Activated T-cell treated with anti-CD3 and anti-CD28 coated beads, Interleukin-2, amount 50 U/mL, for 72 hours (primary cell): ENCODE data around the gene SLC13A5. TPM values are rescaled to one million over a fixed set of nuclear protein-coding genes. Genes with fewer than 3 reads are reported as not detected.
"Not testable (repeated sequence)": the region's sequence is repeated elsewhere in the genome, so short reads cannot be mapped to it uniquely, and the experiment has no call there.

Experiments
- ATAC-seq, 2 donors: fragments of 150-1000 bp; cut with Tn5 transposase; replicated peaks in 1 of 2; 2 replicates each; pipeline ENCODE4 v1.10.0; 2021; ENCODE audit warnings: moderate library complexity in 2 of 2, mild to moderate bottlenecking in 1 of 2
- DNase-seq, 2 donors: peaks; one replicate each; pipeline ENCODE4 v3.0.0; 2021 to 2022; ENCODE audit warnings: mixed read lengths in 1 of 2
- H3K27ac Mint-ChIP-seq: one replicate; pipeline ENCODE4 v1.8.0; 2022; ENCODE audit warnings: mild to moderate bottlenecking, moderate library complexity, mixed read lengths
- H3K27me3 Mint-ChIP-seq: one replicate; pipeline ENCODE4 v1.8.0; 2022; ENCODE audit warnings: low read depth, mixed read lengths
- H3K36me3 Mint-ChIP-seq, 2 donors: one replicate each; pipeline ENCODE4 v1.8.0; 2022; ENCODE audit warnings: mixed read lengths in 2 of 2, mild to moderate bottlenecking in 1 of 2; ENCODE audit not compliant: insufficient read depth in 2 of 2
- H3K4me1 Mint-ChIP-seq: one replicate; pipeline ENCODE4 v1.8.0; 2022; ENCODE audit warnings: low read depth, mixed read lengths
- H3K4me3 Mint-ChIP-seq, 2 donors: one replicate each; pipeline ENCODE4 v1.8.0; 2022; ENCODE audit warnings: mild to moderate bottlenecking in 2 of 2, mixed read lengths in 2 of 2, moderate library complexity in 2 of 2
- H3K9me3 Mint-ChIP-seq, 2 donors: one replicate each; pipeline ENCODE4 v1.8.0; 2022; ENCODE audit warnings: mixed read lengths in 2 of 2
- total RNA-seq, 2 donors: library from RNA; stranded (reverse); gene quantifications; one replicate each; pipeline ENCODE4 v1.2.3, GENCODE V29; 2022

SLC13A5 gene
- total RNA-seq, 2 donors from 2014 or later, result 0.22 TPM; not detected in 1

- H3K27ac Mint-ChIP-seq, result no peak overlapping the region
- no peaks in the 10 kb centered on the region for H3K4me1 Mint-ChIP-seq
- no peaks in the 10 kb centered on the region for H3K36me3 Mint-ChIP-seq
- H3K27me3 Mint-ChIP-seq, result peaks cover 24% of the 10 kb centered on the region
- no peak overlapping the region for H3K4me3 Mint-ChIP-seq
- H3K9me3 Mint-ChIP-seq, result no peaks in the 10 kb centered on the region
- DNase-seq (no peak), ATAC-seq (no peak)
Measured at GRCh38 chr17:6676802-6677157, 36.4 kb downstream of the SLC13A5 start.

GRCh38 chr17:6675201-6675825, 37.9 kb downstream of the SLC13A5 start:
- ATAC-seq, result no peak
- DNase-seq, result no peak
- Mint-ChIP-seq H3K36me3 (no peaks in the 10 kb centered on the region), H3K27ac (no peak overlapping the region), H3K4me1 (no peaks in the 10 kb centered on the region), H3K27me3 (peaks cover 20% of the 10 kb centered on the region), H3K4me3 (no peak overlapping the region), H3K9me3 (no peaks in the 10 kb centered on the region)

- ATAC-seq (no peak), DNase-seq (no peak)
- H3K36me3 Mint-ChIP-seq, result no peaks in the 10 kb centered on the region
- H3K9me3 Mint-ChIP-seq, result no peaks in the 10 kb centered on the region
- H3K4me3 Mint-ChIP-seq, result no peak overlapping the region
- H3K4me1 Mint-ChIP-seq, result peaks cover 3% of the 10 kb centered on the region
- peaks cover 15% of the 10 kb centered on the region for H3K27me3 Mint-ChIP-seq
- no peak overlapping the region for H3K27ac Mint-ChIP-seq
Measured at GRCh38 chr17:6674586-6674985, 38.6 kb downstream of the SLC13A5 start.

GRCh38 chr17:6671431-6671830, 41.7 kb downstream of the SLC13A5 start:
- no peak overlapping the region for H3K27ac Mint-ChIP-seq
- H3K36me3 Mint-ChIP-seq, result no peaks in the 10 kb centered on the region
- no peak overlapping the region for H3K4me3 Mint-ChIP-seq
- DNase-seq (no peak), ATAC-seq (no peak)
- peaks cover 20% of the 10 kb centered on the region for H3K4me1 Mint-ChIP-seq
- H3K27me3 Mint-ChIP-seq, result no peaks in the 10 kb centered on the region
- H3K9me3 Mint-ChIP-seq, result no peaks in the 10 kb centered on the region

- peaks cover 20% of the 10 kb centered on the region for H3K4me1 Mint-ChIP-seq
- no peak overlapping the region for H3K4me3 Mint-ChIP-seq
- H3K27ac Mint-ChIP-seq, result no peak overlapping the region
- DNase-seq (no peak), ATAC-seq (no peak)
- H3K27me3 Mint-ChIP-seq, result no peaks in the 10 kb centered on the region
- H3K36me3 Mint-ChIP-seq, result no peaks in the 10 kb centered on the region
- no peaks in the 10 kb centered on the region for H3K9me3 Mint-ChIP-seq
Measured at GRCh38 chr17:6670999-6671398, 42.2 kb downstream of the SLC13A5 start.

- DNase-seq (no peak), ATAC-seq (no peak)
- Mint-ChIP-seq H3K9me3 (no peaks in the 10 kb centered on the region), H3K4me1 (peaks cover 20% of the 10 kb centered on the region), H3K27me3 (no peaks in the 10 kb centered on the region), H3K36me3 (no peaks in the 10 kb centered on the region), H3K27ac (no peak overlapping the region), H3K4me3 (no peak overlapping the region)
Measured at GRCh38 chr17:6670571-6670970, 42.6 kb downstream of the SLC13A5 start.

GRCh38 chr17:6669479-6670212, 43.5 kb downstream of the SLC13A5 start:
- ATAC-seq (peak in 1 of 2 donors; percentile 58), DNase-seq (no peak)
- Mint-ChIP-seq H3K27me3 (no peaks in the 10 kb centered on the region), H3K4me1 (peaks cover 20% of the 10 kb centered on the region), H3K36me3 (no peaks in the 10 kb centered on the region), H3K27ac (no peak overlapping the region), H3K4me3 (no peak overlapping the region), H3K9me3 (no peaks in the 10 kb centered on the region)

GRCh38 chr17:6668727-6669425, 44.3 kb downstream of the SLC13A5 start:
- no peaks in the 10 kb centered on the region for H3K27me3 Mint-ChIP-seq
- DNase-seq, result no peak
- no peak for ATAC-seq
- H3K9me3 Mint-ChIP-seq, result no peaks in the 10 kb centered on the region
- no peak overlapping the region for H3K27ac Mint-ChIP-seq
- no peaks in the 10 kb centered on the region for H3K36me3 Mint-ChIP-seq
- peaks cover 20% of the 10 kb centered on the region for H3K4me1 Mint-ChIP-seq
- H3K4me3 Mint-ChIP-seq, result no peak overlapping the region

GRCh38 chr17:6668219-6668618, 45.0 kb downstream of the SLC13A5 start:
- Mint-ChIP-seq H3K27me3 (no peaks in the 10 kb centered on the region), H3K9me3 (no peaks in the 10 kb centered on the region), H3K36me3 (no peaks in the 10 kb centered on the region), H3K4me3 (no peak overlapping the region), H3K27ac (no peak overlapping the region), H3K4me1 (peaks cover 20% of the 10 kb centered on the region)
- no peak for DNase-seq
- no peak for ATAC-seq

GRCh38 chr17:6667516-6667915, 45.7 kb downstream of the SLC13A5 start:
- no peak for DNase-seq
- ATAC-seq, result no peak
- Mint-ChIP-seq H3K36me3 (peaks cover 0 to 2% of the 10 kb centered on the region in 2 donors), H3K27me3 (no peaks in the 10 kb centered on the region), H3K4me1 (peaks cover 20% of the 10 kb centered on the region), H3K27ac (no peak overlapping the region), H3K9me3 (no peaks in the 10 kb centered on the region), H3K4me3 (no peak overlapping the region)

GRCh38 chr17:6666557-6666956, 46.6 kb downstream of the SLC13A5 start:
- H3K27me3 Mint-ChIP-seq, result no peaks in the 10 kb centered on the region
- DNase-seq (no peak), ATAC-seq (no peak)
- H3K9me3 Mint-ChIP-seq, result no peaks in the 10 kb centered on the region
- no peak overlapping the region for H3K27ac Mint-ChIP-seq
- peaks cover 0 to 3% of the 10 kb centered on the region in 2 donors for H3K36me3 Mint-ChIP-seq
- peaks cover 22% of the 10 kb centered on the region for H3K4me1 Mint-ChIP-seq
- no peak overlapping the region for H3K4me3 Mint-ChIP-seq

GRCh38 chr17:6666077-6666521, 47.1 kb downstream of the SLC13A5 start:
- H3K27me3 Mint-ChIP-seq, result no peaks in the 10 kb centered on the region
- no peak overlapping the region for H3K27ac Mint-ChIP-seq
- ATAC-seq, result peak; percentile 62 to 70

GRCh38 chr17:6663200-6663599, 50.0 kb downstream of the SLC13A5 start:
- H3K4me3 Mint-ChIP-seq, H3K27ac Mint-ChIP-seq, H3K27me3 Mint-ChIP-seq, H3K36me3 Mint-ChIP-seq, H3K9me3 Mint-ChIP-seq, ATAC-seq, DNase-seq: not testable (repeated sequence)
- peaks cover 29% of the 10 kb centered on the region for H3K4me1 Mint-ChIP-seq

More at GRCh38 chr17:6666077-6666521, 47.1 kb downstream of the SLC13A5 start:
- Mint-ChIP-seq H3K36me3 (peaks cover 0 to 3% of the 10 kb centered on the region in 2 donors), H3K4me1 (peaks cover 26% of the 10 kb centered on the region), H3K4me3 (no peak overlapping the region), H3K9me3 (no peaks in the 10 kb centered on the region)
- peak; percentile 50 to 52 for DNase-seq
